ENCODE results near the gene COA7. TPM values are rescaled to one million over a fixed set of nuclear protein-coding genes. Genes with fewer than 3 reads are reported as not detected.
"Not testable (repeated sequence)": the region's sequence is repeated elsewhere in the genome, so short reads cannot be mapped to it uniquely, and the experiment has no call there.

COA7 gene
- total RNA-seq, result 16.9 TPM

GRCh38 chr1:52697795-52698674 is at the start of gene COA7:
Gene COA7 (minus strand): TSS chr1:52698347. CDS start chr1:52698326, 21 bp downstream.
- peak; percentile 76 for ATAC-seq
- peak; percentile 91 for DNase-seq (ENCODE audit: low spot score)

GRCh38 chr1:52747450-52747849 is 49.3 kb upstream of the COA7 start:
- ATAC-seq, result peak; percentile 17
- no peak for DNase-seq (ENCODE audit: low spot score)

- DNase-seq (ENCODE audit: low spot score) (no peak), ATAC-seq (peak; percentile 60)
Observed at GRCh38 chr1:52746189-52746588, 48.0 kb upstream of the COA7 start.

GRCh38 chr1:52741259-52741658 is 43.1 kb upstream of the COA7 start:
- DNase-seq (ENCODE audit: low spot score), result no peak
- ATAC-seq, result no peak

- DNase-seq (ENCODE audit: low spot score) (no peak), ATAC-seq (peak; percentile 33)
Observed at GRCh38 chr1:52739699-52740467, 41.7 kb upstream of the COA7 start.

GRCh38 chr1:52738893-52739292 is 40.7 kb upstream of the COA7 start:
- ATAC-seq, result peak; percentile 26
- peak; percentile 64 for DNase-seq (ENCODE audit: low spot score)

GRCh38 chr1:52738148-52738547 is 40.0 kb upstream of the COA7 start:
- ATAC-seq (peak; percentile 42), DNase-seq (ENCODE audit: low spot score) (no peak)

GRCh38 chr1:52735371-52735770 is 37.2 kb upstream of the COA7 start:
- not testable (repeated sequence) for ATAC-seq; DNase-seq (ENCODE audit: low spot score)

GRCh38 chr1:52733368-52733767 is 35.2 kb upstream of the COA7 start:
- ATAC-seq (no peak), DNase-seq (ENCODE audit: low spot score) (no peak)

- no peak for DNase-seq (ENCODE audit: low spot score)
- no peak for ATAC-seq
Observed at GRCh38 chr1:52727956-52728656, 30.0 kb upstream of the COA7 start.

GRCh38 chr1:52727114-52727586 is 29.0 kb upstream of the COA7 start:
- peak; percentile 49 for DNase-seq (ENCODE audit: low spot score)
- peak; percentile 56 for ATAC-seq

GRCh38 chr1:52726265-52727113 is 28.3 kb upstream of the COA7 start, which contains the start of gene ZYG11B:
Gene ZYG11B (plus strand): TSS chr1:52726453. CDS start chr1:52726654, 201 bp downstream.
- DNase-seq (ENCODE audit: low spot score), result peak; percentile 93
- peak; percentile 97 for ATAC-seq

GRCh38 chr1:52725903-52726264 is 27.7 kb upstream of the COA7 start:
- DNase-seq (ENCODE audit: low spot score), result no peak
- no peak for ATAC-seq

GRCh38 chr1:52723260-52723659 is 25.1 kb upstream of the COA7 start:
- DNase-seq (ENCODE audit: low spot score) (no peak), ATAC-seq (no peak)

GRCh38 chr1:52715296-52715695 is 17.1 kb upstream of the COA7 start:
- not testable (repeated sequence) for DNase-seq (ENCODE audit: low spot score); ATAC-seq

- ATAC-seq, result no peak
Observed at GRCh38 chr1:52713590-52713989, 15.4 kb upstream of the COA7 start.

GRCh38 chr1:52709016-52709415 is 10.9 kb upstream of the COA7 start:
- ATAC-seq (no peak), DNase-seq (ENCODE audit: low spot score) (no peak)

More at GRCh38 chr1:52713590-52713989, 15.4 kb upstream of the COA7 start:
- no peak for DNase-seq (ENCODE audit: low spot score)

- ATAC-seq, result no peak
- no peak for DNase-seq (ENCODE audit: low spot score)
Observed at GRCh38 chr1:52707927-52708655, 9.9 kb upstream of the COA7 start.
